Measurements from ENCODE around the gene CCND3. TPM values are rescaled to one million over a fixed set of nuclear protein-coding genes. Genes with fewer than 3 reads are reported as not detected.

CCND3 gene
- total and polyA plus RNA-seq, 2 experiments from 2014 or later, result 19.7 to 30.9 TPM

GRCh38 chr6:41942067-41942851 lies 651 bp upstream of the CCND3 start:
- H3K36me3 ChIP-seq (ENCODE audit: insufficient read depth), result no peaks in the 10 kb centered on the region; the same call in 1 of the 2 replicates
- H3K27me3 ChIP-seq (ENCODE audit: insufficient read depth), result no peaks in the 10 kb centered on the region
- H2AFZ ChIP-seq, result peak overlapping the region; percentile 86
- no peaks in the 10 kb centered on the region for H4K20me1 ChIP-seq (replicated peaks; ENCODE audit: insufficient read depth)
- ATAC-seq, result no peak
- peaks cover 32% of the 10 kb centered on the region for H3K4me1 Mint-ChIP-seq
- H3F3A ChIP-seq (replicated peaks; ENCODE audit: low read depth), result peaks cover 25% of the 10 kb centered on the region
- no peak overlapping the region; the same call in 1 of the 2 replicates for H3K27ac Mint-ChIP-seq
- peak overlapping the region; percentile 99 for H3K4me2 ChIP-seq
- H3K4me3 ChIP-seq, result peak overlapping the region; percentile 98
- no peak for TF ChIP-seq ETS1 (IDR thresholded peaks at IDR 0.05)
- no peak for TF ChIP-seq NANOG (IDR thresholded peaks at IDR 0.05; ENCODE audit: borderline replicate concordance)
- no peak for TF ChIP-seq ZNF331 (CRISPR knock-in tag; IDR thresholded peaks at IDR 0.05; ENCODE audit: low read depth)
- no peak for TF ChIP-seq ZNF114 (CRISPR knock-in tag; IDR thresholded peaks at IDR 0.05)
- TF ChIP-seq ZNF462 (CRISPR knock-in tag; IDR thresholded peaks at IDR 0.05), result no peak
- 0 out of 2 replicates have a peak, but pooled peaks have one; percentile 0 for TF ChIP-seq POLR2AphosphoS5 (IDR thresholded peaks at IDR 0.05; ENCODE audit: low read depth)
- no peaks in the 10 kb centered on the region for H3K9me2 ChIP-seq (ENCODE audit: insufficient read depth)
- no peaks in the 10 kb centered on the region for H3K9me3 Mint-ChIP-seq
- H3K4me3 Mint-ChIP-seq, result peak overlapping the region; percentile 80
- peaks cover 25% of the 10 kb centered on the region for H3K4me1 ChIP-seq (ENCODE audit: insufficient read depth)
- DNase-seq (ENCODE audit: low spot score), result peak; percentile 59
- 0 out of 2 replicates have a peak, but pooled peaks cover 6% of the 10 kb centered on the region for H3K79me2 ChIP-seq (replicated peaks; ENCODE audit: insufficient read depth)
- peaks cover 18% of the 10 kb centered on the region for H3K27me3 Mint-ChIP-seq (ENCODE audit: insufficient read depth, low read depth, poor library complexity)
- peak overlapping the region; percentile 62; the same call in 1 of the 2 replicates for H3K27ac ChIP-seq (ENCODE audit: low read depth)
- peaks cover 5% of the 10 kb centered on the region; the same call in 1 of the 3 replicates for H3K36me3 Mint-ChIP-seq (ENCODE audit: low read depth)
